SU-DHL-6 (cell line): ENCODE results near the gene SLC28A3.

ENCODE experiments used
- H2AFZ ChIP-seq: fragments of 200-600 bp; sonication (generic); 2 replicates; pipeline ENCODE4 v1.6.1; 2014; ENCODE audit warnings: low read depth, mild to moderate bottlenecking, moderate library complexity, mixed read lengths, antibody characterized with exemption, low read length; ENCODE audit not compliant: severe bottlenecking
- H3F3A ChIP-seq: fragments of 200-600 bp; shearing (Covaris generic); 2 replicates; pipeline ENCODE4 v1.6.0; 2016; ENCODE audit warnings: antibody characterized with exemption, mild to moderate bottlenecking; ENCODE audit not compliant: insufficient read depth
- H3K27ac ChIP-seq: fragments of 200-600 bp; sonication (generic); 2 replicates; pipeline ENCODE4 v1.5.1; 2016; ENCODE audit warnings: low read depth, mild to moderate bottlenecking, low read length, moderate library complexity, mixed read lengths
- H3K27me3 ChIP-seq: fragments of 200-600 bp; sonication (generic), shearing (Covaris generic); 2 replicates; pipeline ENCODE4 v1.6.0; 2014; ENCODE audit warnings: mild to moderate bottlenecking, low read length
- H3K36me3 ChIP-seq: fragments of 200-600 bp; sonication (generic); 2 replicates; pipeline ENCODE4 v1.6.1; 2014; ENCODE audit warnings: mild to moderate bottlenecking, low read length, mixed read lengths
- H3K4me2 ChIP-seq: fragments of 300-600, 200-600 bp; shearing (Covaris generic), sonication (generic); 2 replicates; pipeline ENCODE4 v1.6.0; 2014; ENCODE audit warnings: low read length, low read depth, mild to moderate bottlenecking; ENCODE audit not compliant: poor library complexity, severe bottlenecking
- H3K4me3 ChIP-seq: fragments of 200-600 bp; sonication (generic); 2 replicates; pipeline ENCODE4 v1.5.1; 2014; ENCODE audit warnings: antibody characterized with exemption, low read length, mild to moderate bottlenecking, mixed read lengths; ENCODE audit not compliant: insufficient read depth, poor library complexity, severe bottlenecking
- H3K79me2 ChIP-seq: fragments of 200-600 bp; sonication (generic); 2 replicates; pipeline ENCODE4 v1.6.1; 2014; ENCODE audit warnings: mild to moderate bottlenecking, low read length, moderate library complexity; ENCODE audit not compliant: insufficient read depth
- H3K9ac ChIP-seq: fragments of 200-600 bp; sonication (generic); 2 replicates; pipeline ENCODE4 v1.7.0; 2014; ENCODE audit warnings: mild to moderate bottlenecking, low read length
- H3K9me2 ChIP-seq: fragments of 200-600 bp; sonication (generic); replicated peaks from 2 replicates; pipeline ENCODE4 v1.6.1; 2014; ENCODE audit warnings: low read length; ENCODE audit not compliant: insufficient read depth
- H3K9me3 ChIP-seq: fragments of 200-600 bp; sonication (generic); 2 replicates; pipeline ENCODE4 v1.6.1; 2014; ENCODE audit warnings: low read length, mixed read lengths; ENCODE audit not compliant: insufficient read depth
- H4K20me1 ChIP-seq: fragments of 200-600 bp; sonication (generic); 2 replicates; pipeline ENCODE4 v1.6.1; 2014; ENCODE audit warnings: low read depth, mild to moderate bottlenecking, antibody characterized with exemption, low read length, moderate library complexity, mixed read lengths
- EZH2phosphoT487 ChIP-seq: fragments of 200-600 bp; sonication (generic), shearing (Covaris generic); conservative IDR thresholded peaks from 2 replicates; pipeline ENCODE4 v1.6.1; 2018; ENCODE audit warnings: mild to moderate bottlenecking, antibody characterized with exemption, low read length, moderate library complexity, mixed read lengths
- TF ChIP-seq, protein P1 (sequence below): fragments of 200-600 bp; sonication (generic); IDR thresholded peaks from one replicate; pipeline ENCODE4 v1.5.1; 2017; ENCODE audit warnings: antibody characterized with exemption, mild to moderate bottlenecking, low read length, moderate library complexity; ENCODE audit not compliant: insufficient read depth, poor library complexity, severe bottlenecking

Gene SLC28A3

DNA sequence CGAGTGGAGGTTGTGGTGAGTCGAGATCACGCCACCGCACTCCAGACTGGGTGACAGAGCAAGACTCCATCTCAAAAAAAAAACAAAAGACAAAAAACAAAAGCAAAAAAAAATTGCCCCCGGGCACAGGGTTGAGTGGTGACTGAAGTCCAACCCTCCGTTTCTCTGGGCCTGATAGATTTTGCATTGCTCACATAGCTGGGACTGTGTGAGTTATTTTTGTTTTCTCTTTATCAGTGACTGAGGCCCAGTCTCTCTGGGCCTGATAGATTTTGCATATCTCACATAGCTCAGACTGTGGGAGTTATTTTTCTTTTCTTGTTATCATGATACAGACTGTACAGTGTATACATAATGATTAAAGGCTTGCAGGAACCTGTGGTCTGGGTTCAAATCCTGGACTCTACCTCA is 2.6 kb upstream of the SLC28A3 start:
- H3F3A ChIP-seq: no peaks in the 10 kb centered on the region
- no peak overlapping the region for H2AFZ ChIP-seq
- no peak overlapping the region for H3K4me3 ChIP-seq
- H4K20me1 ChIP-seq: no peaks in the 10 kb centered on the region
- H3K79me2 ChIP-seq: no peaks in the 10 kb centered on the region
- no peak overlapping the region for H3K9ac ChIP-seq
- no peaks in the 10 kb centered on the region for H3K27me3 ChIP-seq
- no peaks in the 10 kb centered on the region for H3K9me3 ChIP-seq
- H3K27ac ChIP-seq: no peak overlapping the region
- TF ChIP-seq, protein P1, sequence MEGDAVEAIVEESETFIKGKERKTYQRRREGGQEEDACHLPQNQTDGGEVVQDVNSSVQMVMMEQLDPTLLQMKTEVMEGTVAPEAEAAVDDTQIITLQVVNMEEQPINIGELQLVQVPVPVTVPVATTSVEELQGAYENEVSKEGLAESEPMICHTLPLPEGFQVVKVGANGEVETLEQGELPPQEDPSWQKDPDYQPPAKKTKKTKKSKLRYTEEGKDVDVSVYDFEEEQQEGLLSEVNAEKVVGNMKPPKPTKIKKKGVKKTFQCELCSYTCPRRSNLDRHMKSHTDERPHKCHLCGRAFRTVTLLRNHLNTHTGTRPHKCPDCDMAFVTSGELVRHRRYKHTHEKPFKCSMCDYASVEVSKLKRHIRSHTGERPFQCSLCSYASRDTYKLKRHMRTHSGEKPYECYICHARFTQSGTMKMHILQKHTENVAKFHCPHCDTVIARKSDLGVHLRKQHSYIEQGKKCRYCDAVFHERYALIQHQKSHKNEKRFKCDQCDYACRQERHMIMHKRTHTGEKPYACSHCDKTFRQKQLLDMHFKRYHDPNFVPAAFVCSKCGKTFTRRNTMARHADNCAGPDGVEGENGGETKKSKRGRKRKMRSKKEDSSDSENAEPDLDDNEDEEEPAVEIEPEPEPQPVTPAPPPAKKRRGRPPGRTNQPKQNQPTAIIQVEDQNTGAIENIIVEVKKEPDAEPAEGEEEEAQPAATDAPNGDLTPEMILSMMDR: no peak
- no peaks in the 10 kb centered on the region for H3K9me2 ChIP-seq
- no peak overlapping the region for H3K4me2 ChIP-seq
- no peaks in the 10 kb centered on the region for H3K36me3 ChIP-seq

DNA sequence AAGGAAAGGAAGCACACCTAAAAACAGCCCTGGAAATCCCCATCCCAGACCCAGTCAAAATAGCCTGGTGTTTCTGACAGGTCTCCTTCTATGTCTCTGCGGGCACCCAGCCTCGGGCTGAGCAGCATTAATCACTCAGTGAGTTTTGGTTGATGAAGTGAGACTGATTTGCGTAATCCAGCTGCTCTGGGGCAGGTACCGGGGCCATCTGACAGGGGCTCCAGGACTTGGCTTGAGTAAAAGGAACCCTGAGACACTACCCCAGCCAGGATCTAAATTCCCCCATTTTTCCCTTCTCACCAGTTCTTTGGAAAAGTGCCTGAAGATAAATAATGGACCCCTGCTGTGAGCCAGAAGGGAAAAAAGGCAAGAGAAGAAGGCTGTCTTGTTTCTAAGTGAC is 596 bp downstream of the SLC28A3 start:
- no peaks in the 10 kb centered on the region for H3K27me3 ChIP-seq
- no peaks in the 10 kb centered on the region for H3F3A ChIP-seq
- no peak overlapping the region for H3K4me3 ChIP-seq
- H3K9me3 ChIP-seq: no peaks in the 10 kb centered on the region
- H4K20me1 ChIP-seq: no peaks in the 10 kb centered on the region
- no peak overlapping the region for H3K4me2 ChIP-seq
- TF ChIP-seq, protein P1: no peak
- no peak for TF ChIP-seq EZH2phosphoT487
- H2AFZ ChIP-seq: no peak overlapping the region
- H3K9ac ChIP-seq: no peak overlapping the region
- H3K27ac ChIP-seq: no peak overlapping the region
- H3K9me2 ChIP-seq: no peaks in the 10 kb centered on the region
- H3K36me3 ChIP-seq: no peaks in the 10 kb centered on the region
- H3K79me2 ChIP-seq: no peaks in the 10 kb centered on the region

DNA sequence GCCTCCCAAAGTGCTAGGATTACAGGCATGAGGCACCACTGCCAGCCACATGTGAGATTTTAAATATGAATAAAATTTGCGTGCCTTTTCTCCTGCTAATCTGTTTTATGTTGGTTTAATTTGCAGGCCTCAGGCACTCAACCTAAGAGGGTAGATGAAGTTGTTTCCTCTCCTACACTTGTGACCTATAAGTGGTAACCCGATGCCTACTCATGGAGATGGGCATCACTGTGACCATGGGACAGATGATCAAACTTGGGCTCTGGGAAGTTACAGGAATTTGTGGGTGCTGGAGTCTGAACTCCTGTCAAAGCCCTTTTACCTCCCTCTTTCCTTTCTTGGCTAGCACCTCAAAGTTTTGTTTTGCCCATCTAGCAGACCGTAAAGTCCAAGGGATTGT is 1.1 kb downstream of the SLC28A3 start:
- no peak overlapping the region for H3K4me3 ChIP-seq
- H3K27ac ChIP-seq: no peak overlapping the region
- H4K20me1 ChIP-seq: no peaks in the 10 kb centered on the region

More for the DNA sequence above, 1.1 kb downstream of the SLC28A3 start:
- Histone ChIP-seq H2AFZ (no peak overlapping the region), H3K79me2 (no peaks in the 10 kb centered on the region), H3K9me3 (no peaks in the 10 kb centered on the region), H3K9ac (no peak overlapping the region), H3F3A (no peaks in the 10 kb centered on the region), H3K4me2 (no peak overlapping the region), H3K36me3 (no peaks in the 10 kb centered on the region), H3K27me3 (no peaks in the 10 kb centered on the region), H3K9me2 (no peaks in the 10 kb centered on the region)
- TF ChIP-seq, protein P1: no peak
- TF ChIP-seq EZH2phosphoT487: no peak
